ENCODE results near the gene OSBPL10.
"Not testable (repeated sequence)": the region's sequence is repeated elsewhere in the genome, so short reads cannot be mapped to it uniquely, and the experiment has no call there.

The OSBPL10 gene

DNA sequence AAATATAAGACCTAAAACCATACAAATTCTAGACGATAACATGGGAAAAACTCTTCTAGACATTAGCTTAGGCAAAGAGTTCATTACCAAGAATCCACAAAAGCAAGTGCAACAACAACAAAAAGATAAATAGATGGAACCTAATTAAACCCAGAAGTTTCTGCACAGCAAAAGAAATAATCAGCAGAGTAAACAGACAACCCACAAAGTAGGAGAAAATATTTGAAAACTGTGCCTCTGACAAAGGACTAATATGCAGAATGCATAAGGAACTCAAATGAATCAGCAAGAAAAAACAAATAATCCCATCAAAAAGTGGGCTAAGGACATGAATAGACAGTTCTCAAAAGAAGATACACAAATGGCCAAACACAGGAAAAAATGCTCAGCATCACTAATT is 198.8 kb downstream of the OSBPL10 start:
- DNase-seq (ENCODE audit: extremely low read depth in 1 of 2, low read depth in 1 of 2), result not testable (repeated sequence)

GRCh38 chr3:31779514-31779913 is 201.5 kb downstream of the OSBPL10 start:
- DNase-seq (ENCODE audit: extremely low read depth in 1 of 2, low read depth in 1 of 2), result no peak

DNA sequence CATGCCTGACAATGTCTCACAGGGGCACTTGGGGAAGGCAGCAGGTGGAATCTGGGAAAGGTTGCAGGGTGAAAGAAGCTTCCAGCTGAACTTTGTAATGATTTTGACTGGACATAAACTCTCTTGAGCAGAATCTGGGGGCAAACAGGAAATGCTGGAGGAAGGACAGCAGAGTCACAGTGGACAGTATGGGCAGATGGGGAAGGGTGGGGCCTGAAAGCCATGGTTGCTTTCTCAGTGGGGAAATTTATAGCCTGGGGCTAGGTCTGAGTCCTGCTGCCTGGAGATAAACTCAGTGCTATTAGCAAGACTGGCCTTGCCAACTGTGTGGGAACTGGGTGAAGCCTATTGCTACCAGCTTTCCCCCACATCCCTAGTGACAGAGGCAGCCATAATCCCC is 203.2 kb downstream of the OSBPL10 start:
- no peak for DNase-seq (ENCODE audit: extremely low read depth in 1 of 2, low read depth in 1 of 2)

- DNase-seq (ENCODE audit: extremely low read depth in 1 of 2, low read depth in 1 of 2), result no peak
Measured at GRCh38 chr3:31777092-31777491, 204.0 kb downstream of the OSBPL10 start.

GRCh38 chr3:31776016-31776415 is 205.0 kb downstream of the OSBPL10 start:
- no peak for DNase-seq (ENCODE audit: extremely low read depth in 1 of 2, low read depth in 1 of 2)

DNA sequence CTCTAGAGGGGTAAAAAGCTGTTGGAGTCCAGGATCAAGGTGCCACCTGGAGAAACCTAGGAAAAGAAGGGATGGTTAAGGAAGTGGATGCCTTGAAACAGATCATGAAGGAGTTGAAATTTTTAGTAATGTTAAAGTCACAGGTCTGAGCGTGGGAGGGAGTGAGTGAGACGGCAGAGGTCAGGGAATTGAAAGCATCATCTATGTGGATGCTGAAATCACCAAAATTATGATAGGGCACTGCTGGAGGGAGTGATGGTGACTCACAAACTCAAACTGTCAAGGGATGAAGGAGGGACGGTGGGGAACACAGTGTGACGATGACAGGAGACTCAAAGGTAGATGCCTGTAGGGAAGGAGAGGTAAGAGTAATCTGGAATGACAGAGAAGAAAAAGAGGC is 205.7 kb downstream of the OSBPL10 start:
- DNase-seq (ENCODE audit: extremely low read depth in 1 of 2, low read depth in 1 of 2), result no peak

GRCh38 chr3:31772758-31773473 is 208.1 kb downstream of the OSBPL10 start:
- DNase-seq (ENCODE audit: extremely low read depth in 1 of 2, low read depth in 1 of 2), result no peak

DNA sequence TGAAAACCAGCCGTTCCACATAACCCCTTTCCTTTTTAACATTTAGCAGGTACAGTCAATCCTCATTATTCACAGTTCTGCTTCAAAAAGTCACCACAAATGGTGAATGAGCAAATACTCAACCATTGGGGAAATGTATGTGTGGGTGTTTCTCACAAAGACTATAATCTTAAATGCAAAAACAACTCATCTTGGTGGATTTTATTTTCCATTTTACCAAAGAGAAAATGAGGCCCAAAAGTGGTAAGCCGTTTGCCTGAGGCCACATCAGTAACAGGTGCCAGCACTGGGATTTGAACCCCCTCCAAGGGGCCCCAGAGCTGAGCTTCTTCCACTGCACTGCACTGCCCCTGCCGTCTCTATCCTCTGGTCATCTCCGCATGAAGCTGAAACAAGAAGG is 208.8 kb downstream of the OSBPL10 start:
- no peak for DNase-seq (ENCODE audit: extremely low read depth in 1 of 2, low read depth in 1 of 2)

DNA sequence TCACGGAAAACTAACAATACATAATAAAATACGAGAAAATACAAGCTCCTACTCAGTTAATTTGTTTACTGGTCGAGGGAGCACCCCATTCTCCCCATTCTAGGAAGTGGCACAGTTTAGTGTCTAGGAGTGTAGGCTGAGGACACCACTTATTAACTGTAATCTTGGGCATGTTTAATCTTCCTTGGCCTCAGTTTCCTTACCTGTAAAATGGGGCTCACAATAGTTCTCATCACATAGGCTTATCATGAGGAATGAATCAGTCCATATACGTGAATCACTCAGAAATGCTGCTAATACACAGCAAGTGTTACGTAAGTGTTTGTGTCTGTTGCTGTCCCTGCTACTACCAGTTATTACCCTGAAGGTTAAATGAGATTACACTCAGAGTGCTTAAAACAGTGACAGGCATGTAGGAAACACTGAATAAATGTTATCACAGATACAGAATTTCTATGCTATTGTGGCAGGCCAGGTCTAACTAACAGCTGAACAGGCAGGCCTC is 210.2 kb downstream of the OSBPL10 start:
- no peak for DNase-seq (ENCODE audit: extremely low read depth in 1 of 2, low read depth in 1 of 2)

DNA sequence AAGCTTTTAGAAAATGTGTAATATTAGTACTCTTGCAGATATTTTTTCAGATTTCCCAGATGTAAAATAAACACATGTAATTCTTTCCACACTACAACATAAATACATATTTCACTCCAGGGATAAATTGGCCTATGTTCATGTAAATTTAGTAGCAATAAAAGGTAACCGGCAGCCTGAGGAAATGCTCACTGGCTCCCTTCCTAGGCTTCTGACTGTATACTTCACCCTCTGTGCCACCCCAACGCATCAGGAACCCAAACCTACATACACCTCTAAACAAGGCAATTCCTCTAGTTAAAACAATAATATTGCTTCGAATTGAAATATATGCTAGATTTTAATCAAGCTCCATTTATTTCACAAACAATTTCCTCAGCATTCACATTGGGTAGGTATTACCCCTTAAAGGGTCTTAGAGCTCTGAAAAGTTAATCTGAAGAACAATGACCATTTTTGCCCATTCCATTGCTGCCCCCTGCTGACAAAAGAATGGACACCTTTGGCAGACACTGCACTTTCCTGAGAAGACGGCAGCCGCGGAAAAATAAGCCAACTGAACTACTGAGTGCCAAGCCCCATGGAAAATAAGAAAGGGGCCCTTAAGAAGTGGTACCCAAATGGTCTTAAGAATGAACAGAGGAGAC is 212.5 kb downstream of the OSBPL10 start:
- DNase-seq (ENCODE audit: extremely low read depth in 1 of 2, low read depth in 1 of 2), result no peak

GRCh38 chr3:31767920-31768319 is 213.1 kb downstream of the OSBPL10 start:
- DNase-seq (ENCODE audit: extremely low read depth in 1 of 2, low read depth in 1 of 2), result no peak

- no peak for DNase-seq (ENCODE audit: extremely low read depth in 1 of 2, low read depth in 1 of 2)
Measured at GRCh38 chr3:31766669-31767068, 214.4 kb downstream of the OSBPL10 start.

DNA sequence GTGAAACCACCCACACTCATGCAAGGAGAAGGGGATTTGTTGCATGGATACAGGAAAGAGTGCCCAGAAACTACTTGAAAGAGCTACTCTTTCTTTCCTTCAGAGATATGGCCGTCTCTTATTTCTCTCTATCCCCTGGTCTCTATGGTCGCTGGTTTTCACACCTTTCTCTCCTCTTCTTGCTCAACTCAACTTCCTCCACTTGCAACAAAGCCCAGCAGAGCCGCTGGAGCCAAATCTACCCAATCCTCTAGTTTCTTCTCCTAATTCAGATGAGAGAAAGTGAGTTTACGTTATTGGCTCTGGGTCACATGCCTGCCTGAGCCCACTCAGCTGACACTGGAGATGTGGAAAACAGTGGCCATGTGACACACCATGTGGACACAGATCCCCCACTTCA is 215.2 kb downstream of the OSBPL10 start:
- no peak for DNase-seq (ENCODE audit: extremely low read depth in 1 of 2, low read depth in 1 of 2)

DNA sequence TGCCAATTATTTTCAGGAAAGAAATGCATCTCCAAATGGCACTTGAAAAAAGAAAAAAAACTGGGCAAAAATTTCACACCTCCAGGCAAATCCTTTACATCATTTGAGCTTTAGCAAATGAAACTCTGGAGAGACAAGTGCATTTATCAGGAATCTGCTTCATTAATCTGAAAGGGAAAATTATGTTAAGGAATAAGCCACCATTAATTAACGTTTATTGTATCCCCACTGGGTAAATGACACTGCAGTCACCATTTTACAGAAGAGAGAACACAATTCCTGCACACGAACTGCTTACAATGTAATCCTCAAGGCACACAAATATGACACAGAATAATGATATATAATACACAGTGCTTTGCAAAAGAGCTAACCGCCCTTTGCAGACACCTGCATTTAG is 217.3 kb downstream of the OSBPL10 start:
- no peak for DNase-seq (ENCODE audit: extremely low read depth in 1 of 2, low read depth in 1 of 2)

GRCh38 chr3:31762888-31763351 is 218.1 kb downstream of the OSBPL10 start:
- no peak for DNase-seq (ENCODE audit: extremely low read depth in 1 of 2, low read depth in 1 of 2)

DNA sequence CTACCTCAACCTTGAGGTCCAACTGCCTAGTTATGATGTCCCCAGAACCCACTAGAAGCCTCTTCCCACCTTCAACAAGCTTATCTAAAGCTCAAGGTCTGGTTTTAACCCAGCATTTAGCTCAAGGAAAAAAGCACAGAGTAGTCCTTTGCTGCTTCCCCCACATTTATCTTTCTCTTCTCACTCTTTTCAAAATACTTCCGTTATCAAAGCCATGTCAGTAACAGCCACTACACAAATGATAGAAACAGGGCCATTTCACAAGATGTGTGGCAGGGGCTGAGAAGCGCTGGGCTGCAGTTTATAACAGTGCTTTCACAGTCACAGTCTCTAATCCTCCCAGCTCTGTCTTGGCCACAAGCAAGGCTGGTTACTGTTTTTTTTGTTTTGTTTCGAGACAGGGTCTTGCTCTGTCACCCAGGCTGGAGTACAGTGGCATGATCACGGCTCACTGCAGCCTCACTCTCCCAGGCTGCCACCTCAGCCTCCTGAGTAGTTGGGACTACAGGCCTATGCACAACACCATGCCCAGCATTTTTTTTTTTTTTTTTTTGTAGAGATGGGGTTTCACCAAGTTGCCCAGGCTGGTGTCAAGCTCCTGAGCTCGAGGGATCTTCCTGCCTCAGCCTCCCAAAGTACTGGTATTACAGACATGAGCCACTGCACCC is 218.8 kb downstream of the OSBPL10 start:
- DNase-seq (ENCODE audit: extremely low read depth in 1 of 2, low read depth in 1 of 2), result no peak

DNA sequence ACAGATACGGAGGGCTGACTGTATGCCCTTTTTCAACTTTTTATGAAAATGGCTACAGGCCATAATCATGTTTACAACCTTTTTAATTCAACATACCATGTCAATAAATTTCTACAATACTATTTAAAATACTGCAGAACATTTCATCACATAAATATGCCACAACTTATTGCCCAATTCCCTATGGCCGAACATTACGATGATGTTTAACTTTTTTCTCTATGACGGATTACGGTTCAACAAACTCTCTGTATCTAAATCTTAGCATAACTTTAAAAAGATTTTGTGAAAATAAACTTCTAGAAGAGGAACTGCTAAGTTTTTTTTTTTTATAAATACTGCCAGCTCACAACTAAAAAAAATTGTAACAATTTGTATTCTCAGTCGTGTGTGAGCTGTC is 220.4 kb downstream of the OSBPL10 start:
- no peak for DNase-seq (ENCODE audit: extremely low read depth in 1 of 2, low read depth in 1 of 2)

GRCh38 chr3:31758322-31758965 is 222.6 kb downstream of the OSBPL10 start:
- no peak for DNase-seq (ENCODE audit: extremely low read depth in 1 of 2, low read depth in 1 of 2)

DNA sequence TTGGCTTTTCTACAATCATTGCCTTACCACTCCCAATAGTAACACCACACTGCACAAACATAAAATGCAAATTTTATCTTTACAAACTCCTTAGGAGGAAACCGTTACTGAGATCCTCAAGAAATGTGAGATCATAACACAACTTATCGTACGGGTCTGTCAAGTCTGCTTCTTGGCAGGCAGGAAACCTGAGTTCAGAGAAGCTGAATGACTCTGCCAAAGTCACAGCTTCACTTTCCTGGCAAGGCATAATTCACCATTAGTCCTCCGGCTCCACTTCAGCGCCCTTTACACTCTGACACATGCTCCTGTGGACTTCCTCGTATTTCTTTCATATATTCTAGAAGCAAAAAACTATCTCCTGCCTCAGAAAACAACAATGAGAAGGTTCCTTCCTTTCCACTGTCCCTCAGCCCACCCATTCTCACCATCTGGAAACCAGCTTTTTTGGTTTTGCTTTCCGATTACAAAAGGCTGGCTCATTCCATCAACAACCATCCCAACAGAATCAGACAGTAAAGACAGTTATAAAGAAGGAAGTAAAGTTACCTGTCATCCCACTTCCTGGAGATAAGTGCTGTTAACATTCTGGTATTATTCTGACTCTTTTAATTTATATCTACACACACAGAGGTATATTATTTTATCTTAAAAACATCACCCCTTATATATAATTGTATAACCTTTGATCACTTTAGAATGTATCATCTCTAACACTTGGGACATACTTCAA is 225.0 kb downstream of the OSBPL10 start:
- DNase-seq (ENCODE audit: extremely low read depth in 1 of 2, low read depth in 1 of 2), result peak in 1 of 2 donors; percentile 33

- DNase-seq (ENCODE audit: extremely low read depth in 1 of 2, low read depth in 1 of 2), result no peak
Measured at GRCh38 chr3:31754575-31755278, 226.3 kb downstream of the OSBPL10 start.
